DMS114 treated with DMSO at 0.1 percent for 48 hours (cell line): Measurements from ENCODE around the gene TCFL5.

ENCODE experiments used
- DNase-seq: peaks from one replicate; lab custom pipeline; 2025; ENCODE audit not compliant: unreplicated experiment; lab: John Stamatoyannopoulos, UW

TCFL5 gene

GRCh38 chr20:62799459-62799858 is 62.2 kb downstream of the TCFL5 start:
- no peak for DNase-seq

- DNase-seq: no peak
Measured at GRCh38 chr20:62799036-62799435, 62.6 kb downstream of the TCFL5 start.

- DNase-seq: no peak
Measured at GRCh38 chr20:62797671-62798532, 63.7 kb downstream of the TCFL5 start.

- no peak for DNase-seq
Measured at GRCh38 chr20:62796699-62797491, 64.7 kb downstream of the TCFL5 start.

- peak; percentile 31 for DNase-seq
Measured at GRCh38 chr20:62795023-62795761, 66.4 kb downstream of the TCFL5 start.

GRCh38 chr20:62794007-62794724 is 67.5 kb downstream of the TCFL5 start:
- DNase-seq: peak; percentile 78

GRCh38 chr20:62793757-62794006 is 67.9 kb downstream of the TCFL5 start:
- DNase-seq: no peak

- no peak for DNase-seq
Measured at GRCh38 chr20:62792940-62793756, 68.5 kb downstream of the TCFL5 start.

- DNase-seq: no peak
Measured at GRCh38 chr20:62792182-62792939, 69.3 kb downstream of the TCFL5 start.

GRCh38 chr20:62791301-62792181 is 70.1 kb downstream of the TCFL5 start:
- DNase-seq: peak; percentile 84
